Type B pancreatic cell (in vitro differentiated cells): ENCODE measurements around the gene LRRC4. TPM values are rescaled to one million over a fixed set of nuclear protein-coding genes. Genes with fewer than 3 reads are reported as not detected.

Experiments
- DNase-seq: peaks from one replicate; pipeline ENCODE4 v3.0.0; 2021; ENCODE audit warnings: mixed read lengths; ENCODE audit not compliant: unreplicated experiment; ENCODE audit errors: extremely low spot score
- H3K27ac Mint-ChIP-seq: 2 replicates; pipeline ENCODE4 v1.8.0; 2021; ENCODE audit warnings: mild to moderate bottlenecking, mixed read lengths
- H3K27me3 Mint-ChIP-seq: 2 replicates; pipeline ENCODE4 v1.8.0; 2021; ENCODE audit warnings: mixed read lengths
- H3K36me3 Mint-ChIP-seq: 2 replicates; pipeline ENCODE4 v1.8.0; 2021; ENCODE audit warnings: mixed read lengths
- H3K4me1 Mint-ChIP-seq: one replicate; pipeline ENCODE4 v1.8.0; 2021; ENCODE audit warnings: mixed read lengths; ENCODE audit not compliant: unreplicated experiment
- H3K4me3 Mint-ChIP-seq: 2 replicates; pipeline ENCODE4 v1.8.0; 2021; ENCODE audit warnings: mild to moderate bottlenecking, mixed read lengths
- H3K9me3 Mint-ChIP-seq: 2 replicates; pipeline ENCODE4 v1.8.0; 2021; ENCODE audit warnings: mixed read lengths
- total RNA-seq: library from RNA; stranded (reverse); gene quantifications from 2 replicates; pipeline ENCODE4 v1.2.1, GENCODE V29; 2021; ENCODE audit warnings: low replicate concordance
- TF ChIP-seq, protein P1 (sequence below): fragments of 200-600 bp; sonication (generic); conservative IDR thresholded peaks from 2 replicates; pipeline ENCODE4 v1.5.0; 2021; ENCODE audit warnings: antibody characterized with exemption, mild to moderate bottlenecking

Gene LRRC4
- total RNA-seq, 1 donor from 2014 or later = 37.7 TPM

- TF ChIP-seq, protein P1, sequence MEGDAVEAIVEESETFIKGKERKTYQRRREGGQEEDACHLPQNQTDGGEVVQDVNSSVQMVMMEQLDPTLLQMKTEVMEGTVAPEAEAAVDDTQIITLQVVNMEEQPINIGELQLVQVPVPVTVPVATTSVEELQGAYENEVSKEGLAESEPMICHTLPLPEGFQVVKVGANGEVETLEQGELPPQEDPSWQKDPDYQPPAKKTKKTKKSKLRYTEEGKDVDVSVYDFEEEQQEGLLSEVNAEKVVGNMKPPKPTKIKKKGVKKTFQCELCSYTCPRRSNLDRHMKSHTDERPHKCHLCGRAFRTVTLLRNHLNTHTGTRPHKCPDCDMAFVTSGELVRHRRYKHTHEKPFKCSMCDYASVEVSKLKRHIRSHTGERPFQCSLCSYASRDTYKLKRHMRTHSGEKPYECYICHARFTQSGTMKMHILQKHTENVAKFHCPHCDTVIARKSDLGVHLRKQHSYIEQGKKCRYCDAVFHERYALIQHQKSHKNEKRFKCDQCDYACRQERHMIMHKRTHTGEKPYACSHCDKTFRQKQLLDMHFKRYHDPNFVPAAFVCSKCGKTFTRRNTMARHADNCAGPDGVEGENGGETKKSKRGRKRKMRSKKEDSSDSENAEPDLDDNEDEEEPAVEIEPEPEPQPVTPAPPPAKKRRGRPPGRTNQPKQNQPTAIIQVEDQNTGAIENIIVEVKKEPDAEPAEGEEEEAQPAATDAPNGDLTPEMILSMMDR = no peak
- peak overlapping the region; percentile 2 for H3K4me3 Mint-ChIP-seq
- H3K36me3 Mint-ChIP-seq = peaks cover 11% of the 10 kb centered on the region
- no peak for DNase-seq
- peak overlapping the region; percentile 54 for H3K27ac Mint-ChIP-seq
- no peaks in the 10 kb centered on the region for H3K27me3 Mint-ChIP-seq
- H3K9me3 Mint-ChIP-seq = peaks cover 7% of the 10 kb centered on the region
- H3K4me1 Mint-ChIP-seq = peaks cover 25% of the 10 kb centered on the region
Observed at GRCh38 chr7:127983804-127984332, 47.4 kb downstream of the LRRC4 start.

DNA sequence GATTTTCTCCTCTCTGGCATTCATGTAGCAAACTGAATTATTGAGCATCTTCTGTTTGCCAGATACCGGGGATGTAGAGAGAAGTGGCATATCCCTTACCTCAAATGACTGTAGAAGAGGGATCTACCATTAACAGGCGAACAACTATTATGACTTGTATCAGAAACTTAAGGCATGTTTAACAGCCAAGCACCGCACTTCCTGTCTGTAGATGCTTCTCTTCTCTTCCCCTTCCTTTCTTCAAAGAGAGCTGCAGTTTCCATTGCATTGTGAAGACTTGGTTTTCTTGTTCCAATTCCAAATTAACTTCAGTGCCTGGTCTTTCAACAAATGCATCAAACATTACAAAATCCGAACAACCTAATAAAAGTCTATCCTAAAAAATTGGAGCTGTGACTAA is 49.3 kb downstream of the LRRC4 start:
- Mint-ChIP-seq H3K4me3 (no peak overlapping the region), H3K27me3 (no peaks in the 10 kb centered on the region), H3K27ac (no peak overlapping the region), H3K36me3 (peaks cover 26% of the 10 kb centered on the region), H3K4me1 (peaks cover 28% of the 10 kb centered on the region), H3K9me3 (peaks cover 18% of the 10 kb centered on the region)
- no peak for DNase-seq
- TF ChIP-seq, protein P1 = no peak

- Mint-ChIP-seq H3K36me3 (peaks cover 28% of the 10 kb centered on the region), H3K4me1 (peaks cover 38% of the 10 kb centered on the region), H3K4me3 (no peak overlapping the region), H3K9me3 (peaks cover 18% of the 10 kb centered on the region), H3K27ac (no peak overlapping the region), H3K27me3 (no peaks in the 10 kb centered on the region)
- DNase-seq = no peak
- TF ChIP-seq, protein P1 = no peak
Observed at GRCh38 chr7:127980901-127981300, 50.3 kb downstream of the LRRC4 start.

GRCh38 chr7:127979728-127980126 is 51.5 kb downstream of the LRRC4 start:
- Mint-ChIP-seq H3K4me3 (no peak overlapping the region), H3K27ac (peak overlapping the region; percentile 67), H3K4me1 (peaks cover 43% of the 10 kb centered on the region), H3K27me3 (no peaks in the 10 kb centered on the region), H3K9me3 (peaks cover 18% of the 10 kb centered on the region), H3K36me3 (peaks cover 29% of the 10 kb centered on the region)
- TF ChIP-seq, protein P1 = no peak
- DNase-seq = no peak

DNA sequence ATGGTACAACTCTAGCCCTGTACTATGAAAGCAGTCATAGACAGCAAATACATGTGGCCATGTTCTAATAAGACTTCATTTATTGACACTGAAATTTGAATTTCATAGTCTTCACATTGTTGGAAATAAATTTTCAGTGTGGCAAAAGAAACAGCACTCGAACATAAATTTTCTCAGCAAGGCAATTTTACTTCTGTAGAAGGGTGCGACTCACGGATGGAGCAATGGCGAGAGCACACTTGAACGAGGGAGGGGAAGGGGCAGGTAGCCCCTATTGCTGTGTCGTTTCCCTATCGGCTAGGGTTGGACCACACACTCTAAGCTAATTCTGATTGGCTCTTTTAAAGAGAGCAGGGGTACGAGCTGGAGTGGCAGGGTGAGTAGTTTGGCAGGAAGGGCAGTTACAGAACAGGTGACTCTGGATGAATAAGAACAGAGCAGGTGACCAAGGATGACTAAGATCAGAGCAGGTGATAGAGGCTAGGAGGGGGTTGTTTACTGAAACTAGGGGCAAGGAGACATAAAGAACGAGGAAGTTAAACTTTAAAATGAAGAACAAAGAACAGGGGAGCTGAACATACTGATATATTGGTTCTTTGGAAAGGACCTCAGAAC is 52.0 kb downstream of the LRRC4 start:
- peaks cover 43% of the 10 kb centered on the region for H3K4me1 Mint-ChIP-seq
- peaks cover 18% of the 10 kb centered on the region for H3K9me3 Mint-ChIP-seq

More for the DNA sequence above, 52.0 kb downstream of the LRRC4 start:
- no peak for DNase-seq
- Mint-ChIP-seq H3K27ac (peak overlapping the region; percentile 67), H3K27me3 (no peaks in the 10 kb centered on the region), H3K36me3 (peaks cover 32% of the 10 kb centered on the region), H3K4me3 (no peak overlapping the region)
- TF ChIP-seq, protein P1 = no peak
